Esophagus muscularis mucosa (tissue), 4 donors: ENCODE data around the gene FEZF1. TPM values are rescaled to one million over a fixed set of nuclear protein-coding genes. Genes with fewer than 3 reads are reported as not detected.
A peak's percentile ranks its signal among the peaks of the same experiment; 100 is the strongest.

ENCODE experiments used
- DNase-seq: peaks from one replicate; pipeline ENCODE4 v3.0.0-alpha.2; 2017; ENCODE audit errors: extremely low spot score
- H3K27ac ChIP-seq, 4 donors: fragments of 200-600 bp; sonication (generic); replicated peaks in 1 of 4; 1 replicate in 3 of 4; 2 replicates in 1 of 4; pipeline ENCODE4 v1.5.1; 2016 to 2019; ENCODE audit warnings: mild to moderate bottlenecking in 1 of 4
- H3K27me3 ChIP-seq, 4 donors: fragments of 200-600 bp; sonication (generic); one replicate each; pipeline versions ENCODE4 v1.5.1 to v1.6.0; 2016 to 2019
- H3K36me3 ChIP-seq, 4 donors: fragments of 200-600 bp; sonication (generic); one replicate each; pipeline ENCODE4 v1.5.1; 2016 to 2019
- H3K4me1 ChIP-seq, 4 donors: fragments of 200-600 bp; sonication (generic); one replicate each; pipeline ENCODE4 v1.5.1; 2016 to 2019
- H3K4me3 ChIP-seq, 4 donors: fragments of 200-600 bp; sonication (generic); 1 replicate in 2 of 4; 2 replicates in 2 of 4; pipeline ENCODE4 v1.5.1; 2016 to 2019; ENCODE audit warnings: mild to moderate bottlenecking in 4 of 4, moderate library complexity in 1 of 4
- H3K9me3 ChIP-seq, 4 donors: fragments of 200-600 bp; sonication (generic); 1 replicate in 3 of 4; 2 replicates in 1 of 4; pipeline ENCODE4 v1.5.1; 2016 to 2019
- CTCF ChIP-seq, 3 experiments: fragments of 200-600 bp in 2 of 3; fragments of 450-650 bp in 1 of 3; sonication (generic) in 2 of 3; IDR thresholded peaks; one replicate each; pipeline ENCODE4 v1.5.1; 2017 to 2019; ENCODE audit warnings: antibody characterized with exemption in 3 of 3, mild to moderate bottlenecking in 2 of 3, moderate library complexity in 1 of 3
- EP300 ChIP-seq: sonication (generic); formaldehyde crosslinking; IDR thresholded peaks from one replicate; pipeline ENCODE4 v1.6.1; 2017; ENCODE audit warnings: antibody characterized with exemption
- POLR2A ChIP-seq: fragments of 450-650 bp; IDR thresholded peaks from one replicate; pipeline ENCODE4 v1.6.1; 2017; ENCODE audit warnings: antibody characterized with exemption, moderate library complexity, mild to moderate bottlenecking, low read depth
- POLR2AphosphoS5 ChIP-seq, 2 donors: sonication (generic); formaldehyde crosslinking; IDR thresholded peaks; one replicate each; pipeline ENCODE4 v1.6.1; 2017; ENCODE audit warnings: antibody characterized with exemption in 2 of 2
- WGBS: methylation state at CpG from one replicate; pipeline ENCODE4 v1.1.5; 2018; 5-methylcytosine and 5-hydroxymethylcytosine counted together
- intact Hi-C: fragments of 100-400 bp; cut with DNase I; formaldehyde crosslinking; loops from one replicate; pipeline ENCODE4 v1.15.1; 2023
- total RNA-seq, 4 donors: library from RNA; depleted of rRNA; stranded (reverse); fragments of >200 nt; gene quantifications; one replicate each; pipeline versions ENCODE4 v1.1.0 to v1.2.1, GENCODE V29; 2016

Gene FEZF1
- total RNA-seq, 4 donors from 2014 or later, result not detected

GRCh38 chr7:122312789-122313188 lies 8.2 kb upstream of the FEZF1 start:
- WGBS, result 26% methylated on average over 3 of the region's 3 CpGs
- intact Hi-C loops, result no loop called here
- H3K27ac ChIP-seq, result no peak overlapping the region
- DNase-seq, result no peak
- TF ChIP-seq CTCF (IDR thresholded peaks at IDR 0.05) (no peak), POLR2AphosphoS5 (IDR thresholded peaks at IDR 0.05) (no peak), EP300 (no peak), POLR2A (no peak)
- H3K27me3 ChIP-seq, result peaks cover 10 to 95% (median 91%) of the 10 kb centered on the region in 4 donors
- H3K4me1 ChIP-seq, result peaks cover 23 to 52% (median 45%) of the 10 kb centered on the region in 4 donors
- H3K4me3 ChIP-seq, result no peak overlapping the region
- no peaks in the 10 kb centered on the region for H3K9me3 ChIP-seq
- H3K36me3 ChIP-seq, result no peaks in the 10 kb centered on the region

DNA sequence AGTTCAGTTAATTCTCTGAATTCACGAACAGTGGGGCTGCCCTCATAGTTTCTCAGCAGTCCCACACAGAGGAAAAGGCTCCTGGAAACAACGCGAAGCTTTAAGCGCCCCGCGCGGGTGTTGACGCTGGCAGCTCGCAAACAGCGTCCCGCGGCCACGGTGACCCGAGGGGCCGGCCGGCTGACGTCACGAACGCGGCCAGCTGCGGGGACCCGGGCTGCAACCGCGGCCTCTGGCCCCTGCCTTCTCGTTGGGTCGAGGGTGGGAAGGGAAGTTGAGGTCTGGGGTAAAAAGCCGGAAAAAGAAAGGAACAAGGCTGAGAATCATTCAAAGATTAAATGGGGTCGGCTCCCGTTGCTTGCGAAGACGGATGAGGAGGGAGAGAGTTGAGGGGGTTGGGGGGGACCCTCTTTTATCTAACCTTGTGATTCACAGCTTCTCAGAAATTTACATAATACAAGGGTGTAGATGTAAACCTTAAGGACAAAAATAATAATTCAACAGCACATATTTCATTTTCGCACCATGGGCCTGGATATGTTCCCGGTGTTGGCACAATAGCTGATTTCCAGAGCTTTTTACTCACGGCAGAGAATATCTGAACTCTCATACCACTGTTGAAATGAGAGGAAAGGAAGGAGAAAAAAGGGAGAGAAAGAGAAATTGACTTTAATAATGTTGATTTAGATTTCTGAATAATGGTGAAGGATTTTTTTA lies 7.3 kb upstream of the FEZF1 start:
- no peak for DNase-seq

DNA sequence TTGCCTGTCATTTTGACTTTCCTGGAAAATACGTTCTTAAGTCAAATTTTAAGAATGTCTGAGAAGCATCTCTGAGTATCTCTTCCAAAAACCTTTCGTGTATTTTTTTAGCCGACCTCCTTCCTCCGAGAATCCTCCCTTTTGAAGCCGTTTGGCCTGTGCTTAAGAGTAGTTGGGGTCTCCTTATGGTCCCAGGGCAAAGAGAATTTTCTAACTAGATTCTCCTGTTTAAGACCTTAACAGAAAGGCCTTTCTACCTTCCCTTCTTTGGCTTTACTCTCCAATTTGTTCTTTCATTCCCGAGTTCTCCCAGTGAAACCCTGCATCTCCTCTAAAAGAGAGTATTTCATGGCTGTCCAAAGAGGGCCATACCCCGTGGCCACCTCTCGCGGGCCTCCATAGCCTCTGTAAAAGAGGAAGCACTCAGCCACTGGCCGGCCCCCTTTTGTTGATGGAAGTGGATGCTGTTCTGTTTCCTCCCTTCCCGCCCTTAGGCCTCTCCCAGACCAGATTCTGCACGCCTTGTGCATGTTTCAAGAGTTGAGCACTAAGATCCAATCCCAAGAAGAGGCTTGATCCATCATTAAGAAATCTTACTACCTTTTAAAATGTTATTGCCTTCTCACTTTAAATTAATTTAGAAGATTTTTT lies 6.6 kb upstream of the FEZF1 start:
- H3K4me3 ChIP-seq, result no peak overlapping the region
- H3K4me1 ChIP-seq, result peaks cover 16 to 49% (median 45%) of the 10 kb centered on the region in 4 donors
- H3K36me3 ChIP-seq, result no peaks in the 10 kb centered on the region
- TF ChIP-seq POLR2AphosphoS5 (IDR thresholded peaks at IDR 0.05) (no peak), CTCF (IDR thresholded peaks at IDR 0.05) (no peak)
- peaks cover 7 to 100% (median 97%) of the 10 kb centered on the region in 4 donors for H3K27me3 ChIP-seq
- intact Hi-C loops, result no loop called here
- 51% methylated on average over 12 of the region's 12 CpGs for WGBS
- no peak overlapping the region for H3K27ac ChIP-seq
- no peaks in the 10 kb centered on the region for H3K9me3 ChIP-seq
- no peak for DNase-seq

More for the DNA sequence above, 7.3 kb upstream of the FEZF1 start:
- H3K4me3 ChIP-seq, result peak overlapping the region in 3 of 4 donors; percentile 12 to 28 (median 21)
- 7% methylated on average over 34 of the region's 34 CpGs for WGBS
- no peaks in the 10 kb centered on the region for H3K36me3 ChIP-seq
- H3K4me1 ChIP-seq, result peaks cover 20 to 49% (median 45%) of the 10 kb centered on the region in 4 donors
- no peak for TF ChIP-seq EP300
- no peak for TF ChIP-seq POLR2A
- no peak for TF ChIP-seq POLR2AphosphoS5 (IDR thresholded peaks at IDR 0.05)
- TF ChIP-seq CTCF (IDR thresholded peaks at IDR 0.05), result no peak
- H3K27me3 ChIP-seq, result peaks cover 10 to 100% (median 97%) of the 10 kb centered on the region in 4 donors
- intact Hi-C loops, result no loop called here
- H3K9me3 ChIP-seq, result no peaks in the 10 kb centered on the region
- no peak overlapping the region for H3K27ac ChIP-seq

GRCh38 chr7:122310119-122311021 lies 5.8 kb upstream of the FEZF1 start:
- H3K9me3 ChIP-seq, result no peaks in the 10 kb centered on the region
- 6% methylated on average over 35 of the region's 61 CpGs for WGBS
- intact Hi-C loops, result no loop called here
- H3K27ac ChIP-seq, result no peak overlapping the region
- H3K36me3 ChIP-seq, result no peaks in the 10 kb centered on the region
- H3K4me1 ChIP-seq, result peaks cover 24 to 49% (median 45%) of the 10 kb centered on the region in 4 donors
- peaks cover 7 to 100% (median 97%) of the 10 kb centered on the region in 4 donors for H3K27me3 ChIP-seq
- TF ChIP-seq POLR2AphosphoS5 (IDR thresholded peaks at IDR 0.05), result no peak
- TF ChIP-seq EP300, result no peak
- no peak for TF ChIP-seq CTCF (IDR thresholded peaks at IDR 0.05)
- TF ChIP-seq POLR2A, result no peak
- no peak for DNase-seq
- H3K4me3 ChIP-seq, result peak overlapping the region; percentile 44 to 57 (median 48)
